K562 (cell line): Measurements from ENCODE around the gene WIPF1. TPM values are rescaled to one million over a fixed set of nuclear protein-coding genes. Genes with fewer than 3 reads are reported as not detected.

Experiments
- ATAC-seq: fragments of 200-7000 bp; cut with Tn5 transposase; 3 replicates; pipeline ENCODE4 v1.9.1; 2020; ENCODE audit warnings: moderate library complexity
- BruUV-seq: library from RNA; stranded (reverse); fragments of 400-500 nt; replicated peaks from 2 replicates; lab custom pipeline; 2021; lab: Mats Ljungman, UMichigan
- CTCF ChIA-PET: fragments of 300-600 bp; formaldehyde crosslinking; extraction: SDS; loops from one replicate; lab custom pipeline; 2021; ENCODE audit warnings: low intra/inter-chr PET ratio; lab: Yijun Ruan, JAX
- POLR2A ChIA-PET: fragments of 300-600, 350-650 bp; sonication (Branson Sonifier 250); formaldehyde crosslinking; extraction: SDS; loops from one replicate; lab custom pipeline; 2021; ENCODE audit warnings: antibody characterized with exemption, inconsistent platforms; lab: Yijun Ruan, JAX
- DNase-seq, 4 experiments: peaks; one replicate each; pipeline versions ENCODE4 v3.0.0 to v3.0.0-alpha.2; 2011 to 2018; ENCODE audit warnings: low spot score in 3 of 4, mixed read lengths in 3 of 4; ENCODE audit errors: extremely low read depth in 1 of 4
- FAIRE-seq: peaks from 2 replicates; lab custom pipeline; 2011; peaks lifted over from hg19 to GRCh38; lab: Jason Lieb, UNC
- H2AFZ ChIP-seq: 2 replicates; pipeline ENCODE4 v1.6.0; 2011; ENCODE audit warnings: low read depth, low read length, control low read depth, inconsistent platforms
- H3K27ac ChIP-seq: fragments of 200-600 bp; 3 replicates; pipeline ENCODE4 v1.8.0; 2011; ENCODE audit warnings: low read depth, mild to moderate bottlenecking, control low read depth, inconsistent platforms, low read length, moderate library complexity, mixed read lengths; ENCODE audit errors: extremely low read depth
- H3K27me3 ChIP-seq, 2 experiments: fragments of 300-600 bp in 1 of 2; 2 replicates in 1 of 2; 3 replicates in 1 of 2; pipeline versions ENCODE4 v1.6.0 to v1.8.0; 2011; ENCODE audit warnings: inconsistent platforms in 2 of 2, low read length in 2 of 2, mild to moderate bottlenecking in 1 of 2, mixed read lengths in 1 of 2, moderate library complexity in 1 of 2; ENCODE audit not compliant: control insufficient read depth in 2 of 2, insufficient read depth in 2 of 2
- H3K36me3 ChIP-seq: fragments of 300-600 bp; 3 replicates; pipeline ENCODE4 v1.8.0; 2011; ENCODE audit warnings: mild to moderate bottlenecking, low read length, inconsistent platforms; ENCODE audit not compliant: control insufficient read depth, insufficient read depth
- H3K4me1 ChIP-seq, 2 experiments: fragments of 200-600 bp in 1 of 2; replicated peaks in 1 of 2; 2 replicates in 1 of 2; 3 replicates in 1 of 2; pipeline versions ENCODE4 v1.5.1 to v1.8.0; 2011; ENCODE audit warnings: inconsistent platforms in 2 of 2, low read length in 2 of 2, mild to moderate bottlenecking in 1 of 2, mixed read lengths in 1 of 2, moderate library complexity in 1 of 2; ENCODE audit not compliant: control insufficient read depth in 2 of 2, insufficient read depth in 2 of 2
- H3K4me2 ChIP-seq: 2 replicates; pipeline ENCODE4 v1.6.1; 2011; ENCODE audit warnings: low read length, control low read depth, inconsistent platforms, mixed read lengths; ENCODE audit not compliant: insufficient read depth
- H3K4me3 ChIP-seq: fragments of 200-600 bp; sonication (generic), shearing (Covaris generic); 2 replicates; pipeline ENCODE4 v1.5.1; 2016; ENCODE audit warnings: control low read depth, inconsistent platforms
- H3K79me2 ChIP-seq: fragments of 200-600 bp; 3 replicates; pipeline ENCODE4 v1.8.0; 2011; ENCODE audit warnings: low read length, inconsistent platforms; ENCODE audit not compliant: control insufficient read depth, insufficient read depth
- H3K9ac ChIP-seq, 2 experiments: 2 replicates each; pipeline versions ENCODE4 v1.6.0 to v1.6.1; 2011; ENCODE audit warnings: low read depth in 2 of 2, low read length in 2 of 2, control low read depth in 1 of 2, inconsistent platforms in 1 of 2, mild to moderate bottlenecking in 1 of 2, mixed read lengths in 1 of 2; ENCODE audit not compliant: insufficient read depth in 1 of 2
- H3K9me1 ChIP-seq: one replicate; pipeline ENCODE4 v1.6.0; 2011; ENCODE audit warnings: inconsistent platforms, mild to moderate bottlenecking, low read length, moderate library complexity; ENCODE audit not compliant: control insufficient read depth, insufficient read depth
- H3K9me3 ChIP-seq: replicated peaks from 2 replicates; pipeline ENCODE4 v1.5.1; 2011; ENCODE audit warnings: low read depth, low read length, inconsistent platforms; ENCODE audit not compliant: control insufficient read depth, insufficient read depth
- H4K20me1 ChIP-seq: replicated peaks from 2 replicates; pipeline ENCODE4 v1.6.1; 2011; ENCODE audit warnings: low read length, inconsistent platforms, mixed read lengths; ENCODE audit not compliant: control insufficient read depth, insufficient read depth
- CBFA2T2 ChIP-seq: fragments of 450-650 bp; conservative IDR thresholded peaks from 2 replicates; pipeline ENCODE4 v1.6.1; 2017; ENCODE audit warnings: mild to moderate bottlenecking
- E2F8 ChIP-seq: fragments of 450-650 bp; IDR thresholded peaks from 2 replicates; pipeline ENCODE4 v1.7.1; 2018; ENCODE audit warnings: mild to moderate bottlenecking, low read depth; ENCODE audit not compliant: partially characterized antibody
- GABPB1 ChIP-seq: sonication (generic); formaldehyde crosslinking; IDR thresholded peaks from 2 replicates; pipeline ENCODE4 v1.8.0; 2022; ENCODE audit warnings: mild to moderate bottlenecking, missing genetic modification reagents
- MBD2 ChIP-seq: sonication (generic); IDR thresholded peaks from 2 replicates; pipeline ENCODE4 v1.6.1; 2016; ENCODE audit warnings: low read depth, borderline replicate concordance
- SMAD4 ChIP-seq: fragments of 250-450 bp; sonication (Bioruptor Pico); conservative IDR thresholded peaks from 2 replicates; pipeline ENCODE4 v1.8.0; 2021; ENCODE audit warnings: inconsistent platforms, mild to moderate bottlenecking, moderate library complexity
- SOX6 ChIP-seq: fragments of 450-650 bp; IDR thresholded peaks from 2 replicates; pipeline ENCODE4 v1.6.1; 2014; ENCODE audit warnings: mild to moderate bottlenecking
- XRCC3 ChIP-seq: fragments of 450-650 bp; IDR thresholded peaks from 2 replicates; pipeline ENCODE4 v1.6.1; 2017; ENCODE audit warnings: mild to moderate bottlenecking, moderate library complexity
- ZBTB1 ChIP-seq: sonication (generic); formaldehyde crosslinking; IDR thresholded peaks from 2 replicates; pipeline ENCODE4 v1.8.1; 2023; ENCODE audit warnings: missing genetic modification reagents, low read depth, mild to moderate bottlenecking, borderline replicate concordance
- ZFP36 ChIP-seq: fragments of 150-350 bp; IDR thresholded peaks from 2 replicates; pipeline ENCODE4 v1.6.1; 2018; ENCODE audit warnings: low read length, low read depth; ENCODE audit not compliant: partially characterized antibody
- ZNF12 ChIP-seq: sonication (generic); formaldehyde crosslinking; IDR thresholded peaks from 2 replicates; pipeline ENCODE4 v1.4.0; 2020; ENCODE audit warnings: mild to moderate bottlenecking, missing genetic modification reagents
- ZNF695 ChIP-seq: fragments of 450-650 bp; formaldehyde crosslinking; IDR thresholded peaks from 2 replicates; pipeline ENCODE4 v1.4.0; 2020; ENCODE audit warnings: mild to moderate bottlenecking, moderate library complexity
- ZNF707 ChIP-seq: fragments of 250-450 bp; sonication (Bioruptor Pico); conservative IDR thresholded peaks from 2 replicates; pipeline ENCODE4 v1.8.0; 2022; ENCODE audit warnings: inconsistent platforms, mild to moderate bottlenecking, moderate library complexity
- WGBS: fragments of 100-300 bp; shearing (Covaris generic); methylation state at CpG from one replicate; pipeline ENCODE4 v1.1.6; 2016; ENCODE audit warnings: low coverage, mixed read lengths; ENCODE audit not compliant: insufficient coverage; ENCODE audit errors: missing lambda C conversion rate; 5-methylcytosine and 5-hydroxymethylcytosine counted together
- in situ Hi-C: fragments of 300-500 bp; cut with MboI; formaldehyde crosslinking; loops from 4 replicates; pipeline ENCODE4 v1.15.0; 2018; ENCODE audit warnings: inconsistent platforms, mixed read lengths
- intact Hi-C: fragments of 100-400 bp; cut with micrococcal nuclease; formaldehyde crosslinking; loops from 2 replicates; pipeline ENCODE4 v1.14.2; 2022
- polyA plus RNA-seq, 8 experiments: library from polyadenylated mRNA; depleted of rRNA in 4 of 8; stranded (reverse) in 5 of 8; unstranded in 3 of 8; fragments of >200 nt; fragmentation: Nextera tagmentation in 2 of 8; fragmentation: Illumina TruSeq in 1 of 8; extraction: Ambion mirVana in 2 of 8; extraction: Trizol in 1 of 8; gene quantifications; 2 replicates each; pipeline versions ENCODE4 v1.2.1 to v1.2.3, GENCODE V29; 2011 to 2014; ENCODE audit warnings: inconsistent platforms in 1 of 8, missing spikeins in 1 of 8
- total RNA-seq, 7 experiments: library from RNA; depleted of rRNA in 6 of 7; stranded (reverse); fragments of >200 nt in 6 of 7; fragmentation: Illumina TruSeq in 2 of 7; extraction: Trizol in 2 of 7; gene quantifications; 2 replicates each; pipeline versions ENCODE4 v1.2.1 to v1.2.3, GENCODE V29; 2011 to 2021; ENCODE audit warnings: low replicate concordance in 1 of 7
- TF ChIP-seq, protein P1 (sequence below), 2 experiments: fragments of 200-800 bp in 1 of 2; sonication (Bioruptor generic) in 1 of 2; sonication (generic) in 1 of 2; formaldehyde crosslinking in 1 of 2; IDR thresholded peaks in 1 of 2; conservative IDR thresholded peaks in 1 of 2; 2 replicates each; pipeline versions ENCODE4 v1.5.0 to v1.6.1; 2016 to 2020; ENCODE audit warnings: missing compliant biosample characterization in 1 of 2, missing genetic modification characterization in 1 of 2, missing genetic modification reagents in 1 of 2

The WIPF1 gene
- total and polyA plus RNA-seq, 9 of the 15 experiments (the other 6 are each of a cell fraction or from before 2014, with no cell fraction given) = 0.54 to 4.9 (median 2.4) TPM

DNA sequence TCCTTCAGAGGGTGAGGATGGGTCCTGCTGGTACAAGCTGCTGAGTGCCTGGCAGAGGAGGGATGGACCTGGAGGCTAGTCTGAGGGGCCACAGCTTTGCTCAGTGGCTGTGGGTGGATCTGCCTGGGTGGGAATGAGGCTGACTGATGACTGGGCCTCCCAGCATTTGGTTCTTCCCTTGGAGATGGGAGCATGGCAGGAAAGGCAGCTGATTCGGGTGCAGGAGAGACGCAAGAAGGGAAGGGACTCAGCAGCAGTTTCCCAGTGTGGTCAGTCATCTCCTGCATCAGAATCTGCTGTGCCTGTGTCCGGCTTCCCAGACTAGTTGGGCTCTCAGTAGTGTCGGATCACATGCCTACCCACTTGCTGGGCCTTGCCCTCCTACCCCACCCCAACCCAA, 7.3 kb downstream of the WIPF1 start:
- H3K36me3 ChIP-seq = no peaks in the 10 kb centered on the region
- H3K4me1 ChIP-seq = peaks cover 0 to 9% of the 10 kb centered on the region in 2 experiments; a peak in 3 of 5 replicates
- no peak overlapping the region for H3K9ac ChIP-seq
- ChIA-PET CTCF (no interaction called here), POLR2A (no interaction called here)
- no peak overlapping the region for H3K4me2 ChIP-seq
- in situ Hi-C loops = no loop called here
- BruUV-seq = no TSS peak
- intact Hi-C loops = no loop called here
- H3K27me3 ChIP-seq = peaks cover 0 to 17% of the 10 kb centered on the region in 2 experiments; a peak in 3 of 5 replicates
- H3K79me2 ChIP-seq = no peaks in the 10 kb centered on the region
- TF ChIP-seq SOX6 (no peak), ZNF695 (CRISPR knock-in tag) (no peak), SMAD4 (no peak), CBFA2T2 (no peak), GABPB1 (CRISPR knock-in tag) (no peak), XRCC3 (no peak), ZNF12 (CRISPR knock-in tag) (no peak), E2F8 (no peak), ZBTB1 (CRISPR knock-in tag) (no peak), MBD2 (no peak), ZFP36 (no peak), ZNF707 (no peak)
- TF ChIP-seq, protein P1, sequence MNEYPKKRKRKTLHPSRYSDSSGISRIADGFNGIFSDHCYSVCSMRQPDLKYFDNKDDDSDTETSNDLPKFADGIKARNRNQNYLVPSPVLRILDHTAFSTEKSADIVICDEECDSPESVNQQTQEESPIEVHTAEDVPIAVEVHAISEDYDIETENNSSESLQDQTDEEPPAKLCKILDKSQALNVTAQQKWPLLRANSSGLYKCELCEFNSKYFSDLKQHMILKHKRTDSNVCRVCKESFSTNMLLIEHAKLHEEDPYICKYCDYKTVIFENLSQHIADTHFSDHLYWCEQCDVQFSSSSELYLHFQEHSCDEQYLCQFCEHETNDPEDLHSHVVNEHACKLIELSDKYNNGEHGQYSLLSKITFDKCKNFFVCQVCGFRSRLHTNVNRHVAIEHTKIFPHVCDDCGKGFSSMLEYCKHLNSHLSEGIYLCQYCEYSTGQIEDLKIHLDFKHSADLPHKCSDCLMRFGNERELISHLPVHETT (CRISPR knock-in tag; conservative IDR thresholded peaks at IDR 0.05 in 1 of 2, IDR thresholded peaks at IDR 0.05 in 1 of 2) = no peak
- no peaks in the 10 kb centered on the region; the same call in 1 of the 2 replicates for H4K20me1 ChIP-seq
- WGBS = 25% methylated on average over 3 of the region's 4 CpGs
- H2AFZ ChIP-seq = no peak overlapping the region
- H3K9me1 ChIP-seq = no peaks in the 10 kb centered on the region
- FAIRE-seq (no peak), DNase-seq (no peak), ATAC-seq (no peak)
- H3K27ac ChIP-seq = no peak overlapping the region
- H3K9me3 ChIP-seq = no peaks in the 10 kb centered on the region
- H3K4me3 ChIP-seq = no peak overlapping the region
